ENCODE data around the gene CEP350. TPM values are rescaled to one million over a fixed set of nuclear protein-coding genes. Genes with fewer than 3 reads are reported as not detected.

CEP350 gene
- total RNA-seq, 1 experiment from 2014 or later: 41.1 TPM

DNA sequence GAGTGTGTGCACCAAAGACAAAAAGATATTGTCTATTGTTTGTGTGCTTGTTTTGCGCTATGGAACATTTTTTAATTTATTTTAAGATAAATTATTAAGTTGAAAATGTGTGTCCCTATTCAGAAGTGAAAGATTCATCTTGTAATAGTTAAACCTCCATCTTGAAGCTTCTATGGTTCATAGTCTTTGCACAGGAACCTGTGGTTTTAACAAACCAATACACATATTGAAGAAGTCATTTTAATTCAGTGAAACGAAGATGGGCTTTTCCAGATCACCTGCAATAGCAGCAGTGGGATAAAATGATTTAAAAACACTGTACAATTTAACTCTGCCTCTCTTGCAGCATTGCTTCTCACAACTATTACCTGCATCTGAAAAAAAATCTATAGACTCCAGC, 157.5 kb downstream of the CEP350 start:
- Histone ChIP-seq H3K27ac (ENCODE audit: low read length) (no peak overlapping the region), H3K9me3 (ENCODE audit: control insufficient read depth, insufficient read depth, low read depth, low read length) (no peaks in the 10 kb centered on the region), H3K4me3 (ENCODE audit: low read depth in 2 of 2, low read length in 2 of 2) (no peak overlapping the region), H3K27me3 (ENCODE audit: control insufficient read depth, insufficient read depth, low read length) (no peaks in the 10 kb centered on the region), H3K36me3 (ENCODE audit: control insufficient read depth, insufficient read depth, low read length) (peaks cover 20% of the 10 kb centered on the region), H3K4me1 (ENCODE audit: control insufficient read depth, insufficient read depth, low read length) (no peaks in the 10 kb centered on the region)
- in situ Hi-C loops (cut with HindIII; ENCODE audit: low pct_unique_long_range_greater_than_20kb, low sequenced_read_pairs) (no loop called here), intact Hi-C loops (cut with micrococcal nuclease; ENCODE audit: unreplicated experiment) (no loop called here)
- POLR2A ChIA-PET: no interaction called here
- BruUV-seq (replicated peaks): no TSS peak
- DNase-seq (ENCODE audit: low read depth, low spot score) (no peak), ATAC-seq (no peak)
- CTCF ChIA-PET: no interaction called here
- TF ChIP-seq SIN3A (IDR thresholded peaks at IDR 0.05; ENCODE audit: borderline replicate concordance, insufficient read depth, low read depth, low read length) (no peak), TCF7L2 (IDR thresholded peaks at IDR 0.05; ENCODE audit: low read depth, low read length) (no peak)
- TF ChIP-seq, protein P1, sequence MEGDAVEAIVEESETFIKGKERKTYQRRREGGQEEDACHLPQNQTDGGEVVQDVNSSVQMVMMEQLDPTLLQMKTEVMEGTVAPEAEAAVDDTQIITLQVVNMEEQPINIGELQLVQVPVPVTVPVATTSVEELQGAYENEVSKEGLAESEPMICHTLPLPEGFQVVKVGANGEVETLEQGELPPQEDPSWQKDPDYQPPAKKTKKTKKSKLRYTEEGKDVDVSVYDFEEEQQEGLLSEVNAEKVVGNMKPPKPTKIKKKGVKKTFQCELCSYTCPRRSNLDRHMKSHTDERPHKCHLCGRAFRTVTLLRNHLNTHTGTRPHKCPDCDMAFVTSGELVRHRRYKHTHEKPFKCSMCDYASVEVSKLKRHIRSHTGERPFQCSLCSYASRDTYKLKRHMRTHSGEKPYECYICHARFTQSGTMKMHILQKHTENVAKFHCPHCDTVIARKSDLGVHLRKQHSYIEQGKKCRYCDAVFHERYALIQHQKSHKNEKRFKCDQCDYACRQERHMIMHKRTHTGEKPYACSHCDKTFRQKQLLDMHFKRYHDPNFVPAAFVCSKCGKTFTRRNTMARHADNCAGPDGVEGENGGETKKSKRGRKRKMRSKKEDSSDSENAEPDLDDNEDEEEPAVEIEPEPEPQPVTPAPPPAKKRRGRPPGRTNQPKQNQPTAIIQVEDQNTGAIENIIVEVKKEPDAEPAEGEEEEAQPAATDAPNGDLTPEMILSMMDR (IDR thresholded peaks at IDR 0.05): no peak
- TF ChIP-seq, protein P2, sequence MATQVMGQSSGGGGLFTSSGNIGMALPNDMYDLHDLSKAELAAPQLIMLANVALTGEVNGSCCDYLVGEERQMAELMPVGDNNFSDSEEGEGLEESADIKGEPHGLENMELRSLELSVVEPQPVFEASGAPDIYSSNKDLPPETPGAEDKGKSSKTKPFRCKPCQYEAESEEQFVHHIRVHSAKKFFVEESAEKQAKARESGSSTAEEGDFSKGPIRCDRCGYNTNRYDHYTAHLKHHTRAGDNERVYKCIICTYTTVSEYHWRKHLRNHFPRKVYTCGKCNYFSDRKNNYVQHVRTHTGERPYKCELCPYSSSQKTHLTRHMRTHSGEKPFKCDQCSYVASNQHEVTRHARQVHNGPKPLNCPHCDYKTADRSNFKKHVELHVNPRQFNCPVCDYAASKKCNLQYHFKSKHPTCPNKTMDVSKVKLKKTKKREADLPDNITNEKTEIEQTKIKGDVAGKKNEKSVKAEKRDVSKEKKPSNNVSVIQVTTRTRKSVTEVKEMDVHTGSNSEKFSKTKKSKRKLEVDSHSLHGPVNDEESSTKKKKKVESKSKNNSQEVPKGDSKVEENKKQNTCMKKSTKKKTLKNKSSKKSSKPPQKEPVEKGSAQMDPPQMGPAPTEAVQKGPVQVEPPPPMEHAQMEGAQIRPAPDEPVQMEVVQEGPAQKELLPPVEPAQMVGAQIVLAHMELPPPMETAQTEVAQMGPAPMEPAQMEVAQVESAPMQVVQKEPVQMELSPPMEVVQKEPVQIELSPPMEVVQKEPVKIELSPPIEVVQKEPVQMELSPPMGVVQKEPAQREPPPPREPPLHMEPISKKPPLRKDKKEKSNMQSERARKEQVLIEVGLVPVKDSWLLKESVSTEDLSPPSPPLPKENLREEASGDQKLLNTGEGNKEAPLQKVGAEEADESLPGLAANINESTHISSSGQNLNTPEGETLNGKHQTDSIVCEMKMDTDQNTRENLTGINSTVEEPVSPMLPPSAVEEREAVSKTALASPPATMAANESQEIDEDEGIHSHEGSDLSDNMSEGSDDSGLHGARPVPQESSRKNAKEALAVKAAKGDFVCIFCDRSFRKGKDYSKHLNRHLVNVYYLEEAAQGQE (IDR thresholded peaks at IDR 0.05; ENCODE audit: insufficient read depth in 1 of 2, low read depth in 2 of 2, low read length in 1 of 2): no peak

DNA sequence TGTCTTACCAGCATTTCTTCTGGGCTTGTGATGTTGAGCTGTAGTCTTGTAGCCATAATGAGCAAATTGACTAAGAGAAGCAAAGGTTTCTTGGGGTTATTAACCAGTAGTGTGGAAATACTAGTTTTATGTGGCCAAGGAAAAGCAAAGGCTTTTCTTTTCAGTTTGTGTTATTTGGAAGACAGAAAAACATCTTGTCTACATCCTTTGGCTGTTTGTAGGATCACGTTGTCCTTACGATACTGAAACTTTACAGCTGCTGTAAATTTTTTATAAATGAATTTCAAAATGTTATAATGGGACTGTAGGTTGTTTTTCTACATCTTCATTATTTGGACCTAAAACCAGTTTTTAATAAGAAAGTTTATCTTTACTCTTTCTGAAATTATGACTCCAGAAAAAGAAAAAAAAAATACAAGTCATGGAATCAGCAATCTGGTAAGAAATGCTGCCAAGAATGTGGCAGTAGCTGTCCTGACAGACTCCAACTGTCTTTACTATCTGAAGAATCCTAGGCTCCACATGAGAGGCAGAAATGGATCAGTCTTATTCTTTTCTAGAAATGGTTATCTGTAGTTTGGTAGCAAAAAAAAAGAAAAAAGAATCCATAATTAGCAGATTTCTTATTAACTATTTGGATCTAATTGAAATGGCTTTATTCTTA, 158.5 kb downstream of the CEP350 start:
- H3K4me3 ChIP-seq (ENCODE audit: low read depth in 2 of 2, low read length in 2 of 2): no peak overlapping the region
- BruUV-seq (replicated peaks): TSS peak; percentile 26
- ATAC-seq: no peak
- CTCF ChIA-PET: no interaction called here
- H3K9me3 ChIP-seq (ENCODE audit: control insufficient read depth, insufficient read depth, low read depth, low read length): no peaks in the 10 kb centered on the region
- H3K27me3 ChIP-seq (ENCODE audit: control insufficient read depth, insufficient read depth, low read length): no peaks in the 10 kb centered on the region
- no peak overlapping the region for H3K27ac ChIP-seq (ENCODE audit: low read length)
- TF ChIP-seq SIN3A (IDR thresholded peaks at IDR 0.05; ENCODE audit: borderline replicate concordance, insufficient read depth, low read depth, low read length): no peak
- TF ChIP-seq, protein P2 (IDR thresholded peaks at IDR 0.05; ENCODE audit: insufficient read depth in 1 of 2, low read depth in 2 of 2, low read length in 1 of 2): no peak
- no peak for TF ChIP-seq POLR2AphosphoS5 (IDR thresholded peaks at IDR 0.05; ENCODE audit: low read depth, low read length)
- TF ChIP-seq, protein P1 (IDR thresholded peaks at IDR 0.05): no peak
- no peak for TF ChIP-seq TCF7L2 (IDR thresholded peaks at IDR 0.05; ENCODE audit: low read depth, low read length)
- intact Hi-C loops (cut with micrococcal nuclease; ENCODE audit: unreplicated experiment) (no loop called here), in situ Hi-C loops (cut with HindIII; ENCODE audit: low pct_unique_long_range_greater_than_20kb, low sequenced_read_pairs) (no loop called here)
- DNase-seq (ENCODE audit: low read depth, low spot score): no peak
- peaks cover 20% of the 10 kb centered on the region for H3K36me3 ChIP-seq (ENCODE audit: control insufficient read depth, insufficient read depth, low read length)
- 0 out of 2 replicates have a peak, but pooled peaks cover 3% of the 10 kb centered on the region for H3K4me1 ChIP-seq (ENCODE audit: control insufficient read depth, insufficient read depth, low read length)
- POLR2A ChIA-PET: no interaction called here
